Measurements from ENCODE around the gene EGFL7.

Gene EGFL7

DNA sequence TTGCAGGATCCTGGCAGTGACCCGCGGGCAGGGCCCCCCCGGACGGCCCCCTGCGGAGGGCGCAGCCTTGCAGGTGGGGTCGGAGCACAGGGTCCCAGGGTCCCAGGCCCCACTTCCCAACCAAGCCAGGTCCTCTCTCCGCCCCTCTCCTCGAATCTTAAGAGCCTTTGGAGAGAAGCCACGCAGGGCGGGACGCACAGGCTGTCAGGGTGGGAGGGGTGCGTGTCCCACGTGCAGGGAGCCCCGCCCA is 18.4 kb upstream of the EGFL7 start:
- DNase-seq (ENCODE audit: low read depth in 2 of 2): no peak

DNA sequence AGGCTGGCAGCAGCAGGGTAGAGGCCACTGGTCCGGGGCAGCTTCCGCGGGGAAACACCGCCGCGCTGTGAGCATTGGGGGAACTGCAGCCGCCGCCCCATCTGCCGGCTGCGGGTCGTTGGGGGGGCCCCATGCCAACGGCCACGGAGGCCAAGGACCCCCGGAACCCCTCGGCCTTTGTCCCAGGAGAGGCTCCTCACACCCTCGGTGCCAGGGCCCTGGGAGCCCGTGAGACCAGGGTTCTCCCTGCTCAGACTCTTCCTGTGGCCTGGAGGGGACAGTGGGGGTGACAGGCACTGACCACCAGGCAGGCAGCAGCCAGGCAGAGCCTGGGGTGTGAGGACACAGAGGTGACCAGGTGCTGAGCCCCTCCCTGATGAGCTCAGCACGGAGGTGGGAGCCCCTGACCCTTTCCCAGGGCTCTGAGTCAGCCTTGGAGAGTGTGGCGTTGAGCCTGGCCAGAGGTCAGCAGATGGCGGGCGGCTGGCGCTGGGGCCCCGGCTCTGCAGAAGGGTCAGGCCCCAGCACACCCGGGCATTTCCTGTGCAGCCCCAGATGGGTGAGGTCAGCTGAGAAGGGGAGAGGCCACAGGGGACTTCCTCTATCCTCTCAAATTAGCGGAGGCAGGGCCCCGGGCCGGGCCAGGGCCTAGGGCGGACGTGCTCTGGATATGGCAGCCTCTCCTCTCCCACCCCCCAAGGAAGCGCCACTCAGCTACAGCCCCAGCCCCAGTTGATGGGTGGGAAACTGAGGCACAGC is 17.9 kb upstream of the EGFL7 start:
- peak; percentile 37 to 53 for DNase-seq (ENCODE audit: low read depth in 2 of 2)

DNA sequence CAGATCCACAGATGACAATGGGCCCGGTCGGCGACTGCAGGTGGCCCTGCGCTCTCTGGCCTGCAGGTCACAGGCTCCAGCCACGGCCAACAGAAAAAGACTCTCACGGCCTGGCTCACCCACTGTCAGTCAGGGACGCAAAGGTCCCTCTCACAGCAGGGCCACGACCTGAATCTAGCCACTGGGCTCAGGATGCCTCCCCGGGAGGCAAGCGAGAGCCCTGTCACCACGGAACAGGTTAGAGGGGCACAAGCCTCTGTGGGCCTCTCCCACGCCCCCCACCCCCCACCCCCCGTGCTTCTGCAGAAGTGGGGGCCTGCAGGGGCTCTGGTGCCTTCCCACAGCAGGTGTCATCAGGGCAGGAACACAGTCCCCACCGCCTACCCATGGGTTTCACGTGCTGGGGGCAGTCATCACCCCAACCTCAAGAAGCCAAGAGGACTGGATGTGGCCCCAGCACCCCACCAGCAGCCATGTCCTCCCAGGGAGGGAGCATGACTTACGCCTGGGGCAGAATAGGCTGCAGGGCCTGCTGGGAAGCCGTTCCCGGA is 17.3 kb upstream of the EGFL7 start:
- no peak for DNase-seq (ENCODE audit: low read depth in 2 of 2)

DNA sequence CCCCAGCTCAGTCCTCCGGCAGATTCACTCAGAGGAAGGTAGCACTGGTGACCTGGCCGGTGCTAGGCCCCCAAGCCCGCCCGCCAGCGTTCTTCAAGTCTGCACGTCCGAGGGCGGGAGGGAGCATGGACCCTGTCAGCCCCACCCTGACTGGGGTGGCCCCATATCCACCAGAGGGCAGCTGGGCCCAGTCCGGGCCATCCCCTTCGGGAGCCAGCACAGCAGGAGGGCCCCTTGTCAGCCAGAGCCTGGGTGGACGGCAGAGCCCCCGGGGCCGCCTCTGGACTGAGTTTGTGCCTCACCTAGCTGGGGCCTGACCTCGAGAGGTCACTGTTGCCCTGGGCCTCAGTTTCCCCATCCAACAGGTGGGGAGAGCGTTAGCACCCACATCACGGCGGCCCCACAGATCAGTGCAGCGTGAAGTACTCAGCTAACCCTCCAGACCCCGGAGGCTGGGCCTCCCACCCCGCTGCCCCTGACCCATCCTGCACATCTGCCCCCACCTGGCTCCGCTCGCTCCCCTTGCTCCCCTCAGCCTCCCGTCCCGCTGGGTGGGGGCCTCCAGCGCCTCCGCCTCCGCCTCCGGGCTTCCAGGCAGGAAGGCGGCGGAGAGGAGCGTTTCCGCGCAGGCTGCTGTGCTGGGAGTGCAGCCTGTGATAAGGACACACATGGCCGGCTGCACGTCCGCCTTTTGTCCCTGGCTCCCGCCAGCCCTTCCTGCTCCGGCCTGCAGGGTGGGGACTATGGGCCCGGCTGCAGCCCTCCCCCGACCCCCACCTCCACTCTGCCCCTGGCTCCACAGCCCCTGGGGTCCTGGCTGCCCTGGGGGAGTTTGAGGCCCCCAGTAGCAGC is 16.6 kb upstream of the EGFL7 start:
- DNase-seq (ENCODE audit: low read depth in 2 of 2): no peak

DNA sequence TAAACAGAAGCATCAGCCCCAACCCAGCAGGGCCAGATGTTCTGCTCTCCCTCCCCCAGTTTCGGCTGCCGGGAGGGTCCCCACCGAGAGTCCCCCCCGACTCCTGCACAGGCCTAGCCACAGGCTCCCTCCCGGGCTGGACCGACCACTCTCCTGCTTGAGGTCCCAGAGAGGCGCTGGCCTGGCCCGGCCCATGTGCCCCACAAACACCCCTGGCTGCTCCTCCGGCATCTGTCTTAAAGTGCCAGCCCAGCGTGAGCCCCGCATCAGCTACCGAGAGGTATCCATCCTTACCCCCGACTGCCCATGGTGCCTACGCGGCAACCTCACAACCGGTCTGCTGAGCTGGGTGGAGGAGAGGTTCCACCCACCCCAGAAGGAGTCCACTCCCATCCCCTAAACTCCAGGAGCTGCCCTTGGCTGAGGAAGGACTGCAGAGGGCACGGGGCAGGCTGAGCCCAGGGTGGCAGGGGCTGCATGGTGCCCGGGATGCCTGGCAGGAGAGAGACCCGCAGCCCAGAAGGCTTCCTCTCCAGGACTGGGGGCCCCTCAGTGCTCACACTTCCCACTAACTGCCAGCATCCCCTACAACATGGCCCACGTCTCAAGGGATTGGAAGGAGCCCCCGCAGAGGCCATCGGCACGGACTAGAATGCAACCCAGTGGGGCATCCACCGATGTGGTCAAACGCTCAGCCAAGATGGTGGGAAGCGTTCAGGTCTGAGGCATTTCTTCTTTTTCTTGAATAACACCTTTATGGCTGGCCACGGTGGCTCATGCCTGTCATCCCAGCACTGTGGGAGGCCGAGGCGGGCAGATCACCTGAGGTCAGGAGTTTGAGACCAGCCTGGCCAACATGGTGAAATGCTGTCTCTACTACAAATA is 15.6 kb upstream of the EGFL7 start:
- DNase-seq (ENCODE audit: low read depth in 2 of 2): no peak

DNA sequence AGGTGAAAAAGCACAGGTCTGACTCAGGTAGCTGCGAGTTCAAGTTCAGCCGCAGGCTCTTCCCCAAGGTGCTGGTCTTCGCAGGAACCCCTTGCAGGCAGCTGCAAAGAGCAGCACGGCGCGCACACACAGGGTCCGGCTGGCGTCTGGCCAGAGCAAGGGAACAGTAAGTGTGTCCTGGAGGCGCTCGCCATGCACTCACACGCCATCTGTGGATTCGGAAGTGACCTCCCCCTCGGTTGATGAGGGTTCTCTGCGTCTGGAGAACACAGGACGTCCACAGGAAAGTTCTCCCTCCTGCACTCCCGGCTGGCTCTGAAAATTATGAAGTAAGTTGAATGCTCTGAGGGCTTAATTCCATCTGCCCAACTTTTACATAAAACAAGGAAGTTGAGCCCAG is 14.0 kb upstream of the EGFL7 start:
- DNase-seq (ENCODE audit: low read depth in 2 of 2): no peak

DNA sequence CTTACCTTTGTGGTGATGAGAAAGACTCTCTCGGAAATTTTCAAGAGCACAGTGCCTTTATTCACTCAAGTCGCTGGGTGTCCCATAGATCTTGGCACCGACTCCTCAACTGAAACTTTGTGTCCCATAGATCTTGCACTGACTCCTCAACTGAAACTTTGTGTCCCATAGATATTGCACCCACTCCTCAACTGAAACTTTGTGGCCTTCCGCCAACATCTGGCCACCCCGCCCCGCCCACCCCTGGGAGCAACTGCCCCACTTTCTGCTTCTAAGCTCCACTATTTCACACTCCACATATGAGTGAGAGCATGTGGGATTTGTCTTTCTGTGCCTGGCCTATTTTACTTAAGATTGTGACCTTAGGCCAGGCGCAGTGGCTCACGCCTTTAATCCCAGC is 12.7 kb upstream of the EGFL7 start:
- DNase-seq (ENCODE audit: low read depth in 2 of 2): no peak

DNA sequence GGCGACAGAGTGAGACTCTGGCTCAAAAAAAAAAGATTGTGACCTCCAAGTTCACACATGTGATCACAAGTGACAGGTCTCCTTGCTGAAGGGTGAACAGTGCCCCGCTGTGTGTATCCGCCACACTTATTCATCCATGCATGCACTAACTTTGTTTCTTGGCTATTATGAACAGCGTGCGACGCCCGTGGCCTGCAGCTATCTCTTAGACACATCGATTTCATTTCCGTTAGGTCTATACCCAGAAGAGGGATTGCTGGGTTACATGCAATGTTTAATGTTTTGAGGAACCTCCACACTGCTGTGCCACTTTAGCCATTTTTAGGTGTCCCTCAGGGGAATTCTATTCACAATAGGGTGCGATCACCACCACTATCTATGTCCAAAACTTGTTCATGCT is 12.1 kb upstream of the EGFL7 start:
- DNase-seq (ENCODE audit: low read depth in 2 of 2): no peak

DNA sequence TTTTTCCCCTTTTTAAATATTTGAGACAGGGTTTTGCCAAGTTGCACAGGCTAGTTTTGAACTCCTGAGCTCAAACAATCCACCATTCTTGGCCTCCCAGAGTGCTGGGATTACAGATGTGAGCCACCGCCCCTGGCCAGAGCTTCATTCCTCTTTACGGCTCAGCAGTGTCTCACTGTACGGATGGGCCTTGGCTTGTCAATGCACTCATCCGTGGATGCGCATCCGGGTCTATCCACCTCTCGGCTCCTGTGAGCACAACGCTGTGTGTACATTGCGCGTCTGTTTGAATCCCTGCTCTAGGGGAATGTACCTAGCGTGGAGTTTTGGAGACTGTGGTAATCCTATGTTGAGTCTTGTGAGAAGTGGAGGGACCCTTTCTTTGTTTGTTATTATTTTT is 10.9 kb upstream of the EGFL7 start:
- no peak for DNase-seq (ENCODE audit: low read depth in 2 of 2)

DNA sequence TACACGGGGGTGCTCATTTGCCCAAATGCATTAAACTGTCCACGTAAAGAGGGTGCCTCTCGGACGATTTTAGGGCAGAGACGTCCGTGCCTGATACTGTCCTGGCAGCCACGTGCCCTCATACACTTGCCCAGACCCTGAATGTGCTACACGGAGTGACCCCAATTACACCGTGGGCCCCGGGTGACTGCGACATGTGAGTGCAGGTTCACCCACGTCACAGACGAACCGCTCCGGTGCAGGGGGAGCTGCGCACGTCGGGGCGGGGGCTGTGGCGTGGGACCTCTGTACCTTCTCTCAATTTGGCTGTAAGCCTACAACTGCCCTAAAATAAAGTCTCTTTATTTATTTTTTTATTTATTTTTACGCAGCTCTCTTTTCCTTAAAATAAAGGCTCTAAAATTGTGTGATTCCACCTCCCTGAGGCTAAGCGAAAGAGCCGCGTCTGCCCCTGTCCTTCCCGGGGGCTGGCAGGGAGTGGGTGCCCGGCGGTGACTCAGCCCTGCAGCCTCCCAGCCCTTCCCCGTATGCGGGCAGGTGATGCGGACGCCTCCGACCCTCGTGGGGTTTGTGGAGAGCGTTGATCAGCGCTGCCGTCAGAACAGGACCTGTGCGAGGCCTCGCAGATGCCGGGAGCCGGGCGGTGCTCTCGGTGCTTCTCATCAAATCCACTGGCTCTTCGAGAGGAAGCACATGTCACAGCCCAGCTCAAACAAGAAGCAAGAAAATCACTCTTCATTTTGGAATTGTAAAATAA is 9.2 kb upstream of the EGFL7 start:
- no peak for DNase-seq (ENCODE audit: low read depth in 2 of 2)

DNA sequence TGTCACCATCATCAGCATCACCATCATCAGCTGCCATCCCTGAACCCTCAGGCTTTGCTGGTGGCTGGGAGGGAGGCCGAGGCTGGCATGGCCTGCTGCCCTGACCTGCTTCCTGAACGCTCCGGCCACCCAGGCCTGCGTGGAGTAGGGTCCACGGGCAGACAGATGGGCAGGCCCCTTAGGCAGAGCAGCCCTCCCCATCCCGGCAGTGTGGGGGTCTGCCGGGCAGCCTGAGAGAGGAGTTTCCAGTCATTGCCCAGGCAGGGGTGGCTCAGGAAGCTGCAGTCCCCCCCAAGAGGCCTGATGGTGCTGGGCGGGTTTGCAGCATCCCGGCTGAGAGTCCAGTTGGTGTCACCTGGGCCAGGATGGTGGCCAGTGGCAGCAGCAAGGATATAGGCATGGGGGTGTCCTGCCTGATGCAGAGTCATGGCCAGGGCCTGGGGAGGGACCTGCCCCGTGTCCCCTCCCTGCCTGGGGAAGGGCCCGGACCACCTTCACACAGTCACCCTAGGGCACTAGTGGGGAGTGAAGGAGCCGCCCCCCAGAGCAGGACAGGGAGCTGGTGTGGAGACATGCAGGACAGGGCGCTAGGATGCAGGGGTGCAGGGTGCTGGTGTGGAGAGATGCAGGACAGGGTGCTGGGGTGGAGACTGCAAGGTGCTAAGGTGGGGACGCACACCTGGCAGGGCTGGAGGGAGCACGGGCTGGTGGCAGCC is 7.7 kb upstream of the EGFL7 start:
- DNase-seq (ENCODE audit: low read depth in 2 of 2): no peak

DNA sequence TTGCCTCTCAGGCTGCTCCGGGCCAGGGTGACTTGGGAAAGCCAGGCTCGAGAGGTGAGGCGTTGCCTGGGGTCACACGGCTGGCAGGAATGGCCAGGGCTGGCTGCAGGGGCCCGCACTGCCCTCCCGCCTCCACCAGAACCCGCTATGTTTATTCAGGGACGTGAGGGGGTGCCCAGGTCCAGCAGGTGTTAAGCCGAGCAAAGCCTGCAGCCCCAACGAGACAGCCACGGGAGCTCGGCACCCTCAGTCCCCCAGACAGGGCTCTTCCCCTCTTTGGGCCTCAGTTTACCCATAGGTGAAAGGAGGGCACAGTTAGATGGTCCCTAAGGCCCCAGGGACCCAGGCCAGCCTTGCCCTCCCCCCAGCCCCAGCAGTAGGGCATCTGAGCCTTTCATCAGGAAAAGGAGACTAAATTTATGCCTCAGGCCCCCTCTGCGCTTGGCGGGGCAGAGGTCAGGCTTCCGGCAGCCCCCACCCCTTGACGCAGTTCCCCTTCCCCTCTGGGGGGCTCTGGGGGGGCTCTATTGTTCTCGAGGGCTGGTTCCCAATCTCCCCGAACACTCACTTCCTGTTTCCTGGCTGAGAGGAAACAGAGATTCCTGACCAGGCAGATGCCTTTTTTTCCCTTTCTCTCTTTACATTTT is 7.1 kb upstream of the EGFL7 start:
- DNase-seq (ENCODE audit: low read depth in 2 of 2): no peak

DNA sequence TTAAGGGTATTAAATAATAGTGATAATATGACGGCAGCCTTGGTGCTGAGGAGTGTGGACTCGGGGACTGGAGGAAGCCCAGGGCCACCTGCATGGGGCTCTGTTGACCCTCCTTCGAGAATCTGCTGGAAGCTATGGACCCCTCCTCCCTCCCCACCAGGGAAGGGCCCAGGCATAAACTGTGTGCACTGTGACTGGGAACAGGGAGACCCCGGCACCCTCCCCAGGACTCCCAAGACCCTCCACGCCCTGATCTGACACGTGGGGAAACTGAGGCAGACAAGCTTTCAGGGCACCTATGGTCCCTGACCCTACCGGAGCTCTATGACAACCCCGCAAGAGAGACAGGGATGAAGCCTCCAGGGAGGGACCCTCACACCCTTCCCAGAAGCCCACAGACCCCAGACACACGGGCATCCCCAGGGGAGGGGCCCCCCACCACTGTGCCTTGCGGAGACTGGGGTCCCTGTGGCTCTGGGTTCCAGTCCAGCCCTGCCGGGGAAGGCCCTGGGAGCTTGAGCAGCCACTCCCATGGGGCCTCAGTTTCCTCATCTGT is 6.5 kb upstream of the EGFL7 start:
- no peak for DNase-seq (ENCODE audit: low read depth in 2 of 2)

DNA sequence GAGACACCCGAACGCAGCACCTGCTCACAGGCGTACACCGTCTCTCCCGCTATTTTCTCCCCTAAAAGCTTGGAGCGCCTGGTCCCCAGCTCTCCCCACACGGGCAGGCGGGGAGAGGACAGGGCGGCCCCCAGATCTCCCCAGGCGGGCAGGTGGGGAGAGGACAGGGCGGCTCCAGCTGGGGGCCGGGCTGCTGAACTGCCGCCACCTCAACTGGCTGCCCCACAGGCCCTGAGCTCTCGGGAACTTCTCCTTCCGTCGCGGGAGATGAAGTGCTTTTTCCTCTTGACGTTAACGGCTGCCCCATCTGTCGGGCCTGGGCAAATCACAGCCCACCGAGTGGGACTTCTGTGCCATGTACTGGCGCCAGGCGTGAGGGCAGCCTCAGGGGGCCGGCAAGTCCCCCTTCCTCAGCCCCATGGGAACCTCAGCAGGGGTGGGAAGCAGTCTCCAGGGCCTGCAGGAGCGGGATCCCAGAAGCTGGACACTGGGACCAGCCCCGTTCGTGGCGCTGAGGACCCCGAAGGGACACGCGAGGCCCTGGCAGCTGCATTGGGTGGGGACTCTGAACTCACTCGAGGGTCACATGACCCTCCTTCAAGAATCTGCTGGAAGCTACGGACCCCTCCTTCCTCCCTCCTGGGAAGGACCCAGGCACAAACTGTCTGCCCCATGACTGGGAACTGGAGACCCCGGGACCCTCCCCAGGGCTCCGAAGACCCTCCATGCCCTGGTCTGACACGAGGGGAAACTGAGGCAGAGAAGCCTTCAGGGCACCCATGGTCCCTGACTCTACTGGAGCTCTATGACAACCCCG is 5.7 kb upstream of the EGFL7 start:
- DNase-seq (ENCODE audit: low read depth in 2 of 2): no peak

DNA sequence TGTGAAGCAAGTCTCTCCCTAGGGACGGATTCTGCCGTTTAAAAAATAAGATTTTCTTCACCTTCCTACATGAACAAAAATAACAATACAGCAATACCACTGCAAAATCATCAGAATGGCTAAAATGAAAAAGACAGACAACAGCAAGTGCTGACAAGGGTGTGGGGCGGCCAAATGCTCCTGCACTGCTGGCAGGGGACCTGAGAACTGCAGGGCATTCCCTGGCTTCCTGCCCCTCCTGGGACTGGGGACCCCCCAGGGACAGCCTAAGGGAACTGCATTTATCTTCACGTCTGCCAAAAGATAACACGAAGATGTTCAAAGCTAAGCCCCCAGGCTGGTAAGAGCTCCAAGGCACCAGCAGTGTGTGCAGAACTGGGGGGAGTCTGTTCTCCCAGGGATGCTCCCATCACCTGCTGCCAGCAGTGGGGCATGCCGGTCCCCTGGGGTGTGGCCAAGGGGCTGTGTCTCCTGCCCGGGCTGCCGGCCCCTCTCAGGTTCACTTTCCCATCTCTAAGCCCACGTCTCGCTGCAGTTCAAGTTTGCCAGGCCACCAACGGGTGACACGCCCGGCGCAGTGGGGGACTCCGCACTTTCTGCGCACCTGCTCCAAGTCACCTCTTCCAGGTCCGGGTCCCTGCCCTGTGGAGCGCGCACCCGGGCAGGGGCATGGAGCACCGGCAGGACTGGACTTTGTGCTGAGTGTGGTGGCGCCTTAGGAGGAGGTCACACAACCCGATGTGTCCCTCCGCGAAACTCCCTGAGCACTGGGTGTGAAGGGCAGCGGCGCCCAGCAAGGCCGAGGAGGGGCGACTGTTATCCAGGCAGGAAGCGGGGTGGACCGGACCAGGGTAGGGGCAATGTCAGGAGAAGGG is 4.5 kb upstream of the EGFL7 start:
- DNase-seq (ENCODE audit: low read depth in 2 of 2): no peak

DNA sequence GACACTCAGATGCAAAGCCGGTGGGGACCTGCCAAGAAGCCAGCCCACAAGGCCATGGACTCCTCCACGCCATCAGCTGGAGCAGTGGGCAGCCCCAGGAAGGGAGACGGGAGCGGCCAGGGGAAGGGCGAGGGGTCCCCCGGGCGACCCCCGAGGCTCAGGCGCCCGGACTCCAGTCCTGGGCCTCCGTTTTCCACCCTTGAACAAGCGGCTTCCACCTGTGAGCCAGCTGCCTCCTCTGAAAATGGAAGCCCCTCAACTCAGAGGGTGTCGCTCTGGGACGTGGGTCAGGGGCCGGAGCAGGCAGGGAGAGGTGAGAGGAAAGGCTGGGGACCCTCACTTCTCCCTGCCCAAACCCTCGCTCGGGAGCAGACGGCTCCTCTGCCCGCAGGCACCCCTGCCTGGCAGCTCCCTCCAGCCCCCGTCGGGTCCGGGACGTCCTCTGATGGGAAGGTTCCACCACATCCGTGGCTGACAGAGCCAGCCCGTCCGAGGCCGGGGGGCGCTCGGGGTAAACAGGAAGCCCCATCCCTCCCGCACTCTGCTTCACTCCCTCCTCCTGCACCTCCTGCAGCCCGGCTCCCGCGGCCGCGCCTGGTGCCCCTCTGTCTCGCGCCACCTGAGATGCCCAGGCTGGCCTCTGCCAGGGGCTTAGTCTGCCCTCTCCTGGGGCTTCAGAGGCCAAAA is 3.7 kb upstream of the EGFL7 start:
- DNase-seq (ENCODE audit: low read depth in 2 of 2): no peak

Measured in stimulated activated CD8-positive, alpha-beta memory T cell treated with anti-CD3 and anti-CD28 coated beads, Interleukin-2, amount 100 ng/mL, for 1 hour (primary cell).